GDM1 (cell line): Measurements from ENCODE around the gene HERC5.
"Not testable (repeated sequence)": the region's sequence is repeated elsewhere in the genome, so short reads cannot be mapped to it uniquely, and the experiment has no call there.

ENCODE experiments used
- DNase-seq: peaks from one replicate; lab custom pipeline; 2025; lab: John Stamatoyannopoulos, UW

The HERC5 gene

GRCh38 chr4:88456670-88457306, at the start of gene HERC5:
TSS of gene HERC5 (plus strand) at chr4:88457119. CDS start at chr4:88457270, 151 bp downstream.
- peak; percentile 51 for DNase-seq

GRCh38 chr4:88409206-88409605, 47.7 kb upstream of the HERC5 start:
- DNase-seq: no peak

GRCh38 chr4:88409789-88410188, 47.1 kb upstream of the HERC5 start:
- DNase-seq: no peak

DNA sequence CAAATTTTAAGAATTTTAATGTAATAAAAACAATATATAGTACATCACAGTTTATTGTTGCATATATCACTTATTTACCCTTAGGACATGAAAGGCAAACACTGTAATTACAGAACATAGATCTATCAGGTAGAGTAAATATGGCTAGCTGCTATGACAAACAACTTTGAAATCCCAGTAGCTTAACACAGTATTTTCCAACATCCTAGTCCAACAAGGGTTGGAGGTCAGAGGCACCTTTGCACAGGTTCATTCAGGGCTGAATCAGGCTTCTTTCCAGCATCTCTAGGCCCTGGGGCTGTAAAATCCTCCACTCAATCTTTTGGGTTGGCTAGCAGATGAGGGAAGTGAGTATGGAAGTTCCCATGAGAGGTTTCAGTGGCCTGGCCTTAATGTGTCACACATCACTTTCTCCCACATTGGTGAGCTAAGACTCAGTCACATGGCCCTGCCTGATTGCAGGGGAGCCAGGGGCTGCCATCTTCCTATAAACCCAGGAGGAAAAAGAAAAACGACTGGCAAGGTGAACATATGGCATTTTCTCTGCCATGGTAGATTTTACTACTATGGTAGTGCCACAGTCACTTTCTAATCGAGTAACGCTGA, 45.3 kb upstream of the HERC5 start:
- DNase-seq: no peak

DNA sequence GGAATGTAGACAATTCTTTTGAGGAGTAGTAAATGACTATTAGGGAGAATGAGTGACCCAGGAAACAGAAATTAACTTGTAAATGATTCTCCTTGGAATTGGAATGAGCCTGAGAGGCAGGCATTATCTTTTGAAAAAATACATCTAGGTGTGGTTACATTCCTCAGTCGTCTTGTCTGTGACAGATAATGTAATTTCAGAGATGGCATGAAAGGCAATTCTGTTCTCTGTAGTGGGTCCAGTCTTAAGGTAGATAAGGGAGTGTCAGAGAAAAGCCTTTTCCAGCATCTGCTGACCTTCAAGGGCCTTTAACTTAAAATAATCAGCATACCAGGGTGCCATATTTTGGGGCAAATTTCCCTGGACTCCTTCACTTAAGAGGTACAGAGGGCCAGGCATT, 43.1 kb upstream of the HERC5 start:
- DNase-seq: no peak

GRCh38 chr4:88414755-88415154, 42.2 kb upstream of the HERC5 start:
- DNase-seq: no peak

GRCh38 chr4:88415982-88416381, 40.9 kb upstream of the HERC5 start:
- no peak for DNase-seq

DNA sequence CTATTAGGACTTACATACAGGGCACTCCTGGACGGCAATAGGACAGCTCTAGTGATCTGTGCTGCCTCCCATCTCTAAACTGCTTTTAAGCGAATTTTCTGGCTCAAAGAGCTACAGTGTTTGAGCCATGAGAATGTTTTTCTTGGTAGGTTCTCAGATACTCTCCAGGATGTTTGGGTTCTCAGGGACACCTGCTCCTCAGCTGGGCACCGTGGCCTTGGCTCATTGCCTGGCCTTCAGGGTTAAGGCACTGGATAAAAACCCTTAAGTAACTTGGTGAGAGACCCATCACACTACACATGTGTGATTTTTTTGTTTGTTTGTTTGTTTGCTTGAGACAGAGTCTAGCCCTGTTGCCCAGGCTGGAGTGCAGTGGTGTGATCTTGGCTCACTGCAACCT, 38.5 kb upstream of the HERC5 start:
- no peak for DNase-seq

- DNase-seq: no peak
Observed at GRCh38 chr4:88419874-88420273, 37.0 kb upstream of the HERC5 start.

GRCh38 chr4:88420844-88421243, 36.1 kb upstream of the HERC5 start:
- DNase-seq: no peak

DNA sequence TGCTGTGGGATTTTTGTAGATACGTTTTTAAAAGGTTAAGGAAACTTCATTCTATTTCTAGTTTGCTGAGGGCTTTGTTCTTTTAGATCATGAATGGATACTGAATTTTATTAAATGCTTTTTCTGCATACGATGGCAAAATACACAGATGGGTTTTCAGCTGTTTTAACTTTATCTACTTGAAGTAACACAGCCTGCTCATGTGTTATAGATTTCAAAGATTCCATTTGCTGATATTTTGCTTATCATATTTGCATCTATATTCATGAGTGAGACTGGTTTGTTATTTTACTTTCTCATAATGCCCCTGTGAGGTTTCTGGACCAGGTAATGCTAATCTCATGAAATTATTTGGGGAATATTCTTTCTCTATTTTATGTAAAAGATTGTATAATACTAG, 34.5 kb upstream of the HERC5 start:
- DNase-seq: no peak

GRCh38 chr4:88429401-88429800, 27.5 kb upstream of the HERC5 start:
- DNase-seq: no peak

DNA sequence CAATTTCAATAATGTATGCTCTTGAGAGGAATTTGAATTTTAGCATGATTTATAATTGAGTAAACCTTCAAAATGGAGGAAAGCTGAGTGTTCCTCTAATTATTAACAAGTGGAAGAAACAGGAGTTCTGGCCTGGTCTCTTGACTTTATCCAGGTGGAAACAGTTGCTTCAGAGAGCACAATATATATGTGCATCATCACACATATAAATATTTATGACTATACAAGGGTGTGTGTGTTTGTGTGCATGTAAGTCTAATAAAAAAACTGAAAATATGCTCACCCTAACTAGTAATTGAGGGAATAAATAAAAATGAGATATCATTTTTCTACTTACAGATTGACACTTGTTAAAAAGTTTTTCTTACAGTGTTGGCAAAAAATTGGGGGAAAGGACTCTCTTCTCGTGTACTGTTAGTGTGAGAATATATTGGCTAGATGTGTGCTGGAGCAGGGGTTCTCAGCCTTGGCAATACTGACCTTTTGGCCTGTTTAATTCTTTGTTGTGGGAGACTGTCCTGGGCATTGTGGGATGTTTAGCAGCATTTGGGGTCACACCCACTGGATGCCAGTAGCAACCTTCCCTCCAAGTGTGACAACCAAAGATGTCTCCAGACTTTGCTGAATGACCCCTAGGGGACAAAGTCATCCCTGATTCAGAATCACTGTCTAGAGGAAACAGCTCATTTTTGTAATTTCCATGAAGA, 20.8 kb upstream of the HERC5 start:
- DNase-seq: no peak

DNA sequence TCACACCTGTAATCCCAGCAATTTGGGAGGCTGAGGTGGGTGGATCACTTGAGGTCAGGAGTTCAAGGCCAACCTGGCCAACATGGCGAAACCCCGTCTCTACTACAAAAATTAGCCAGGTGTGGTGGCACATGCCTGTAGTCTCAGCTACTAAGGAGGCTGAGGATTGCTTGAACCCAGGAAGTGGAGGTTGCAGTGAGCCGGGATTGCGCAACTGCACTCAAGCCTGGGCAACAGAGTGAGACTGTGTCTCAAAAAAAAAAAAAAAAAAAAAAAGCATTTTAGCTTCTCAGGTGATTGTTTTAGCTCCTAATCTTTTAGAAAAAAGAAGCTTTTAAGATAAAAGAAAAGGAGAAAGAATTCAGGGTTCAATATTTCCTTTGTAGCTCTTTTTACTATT, 19.0 kb upstream of the HERC5 start:
- not testable (repeated sequence) for DNase-seq

GRCh38 chr4:88439161-88439760, 17.7 kb upstream of the HERC5 start:
- no peak for DNase-seq

GRCh38 chr4:88440146-88440545, 16.8 kb upstream of the HERC5 start:
- no peak for DNase-seq

- no peak for DNase-seq
Observed at GRCh38 chr4:88441696-88442095, 15.2 kb upstream of the HERC5 start.

DNA sequence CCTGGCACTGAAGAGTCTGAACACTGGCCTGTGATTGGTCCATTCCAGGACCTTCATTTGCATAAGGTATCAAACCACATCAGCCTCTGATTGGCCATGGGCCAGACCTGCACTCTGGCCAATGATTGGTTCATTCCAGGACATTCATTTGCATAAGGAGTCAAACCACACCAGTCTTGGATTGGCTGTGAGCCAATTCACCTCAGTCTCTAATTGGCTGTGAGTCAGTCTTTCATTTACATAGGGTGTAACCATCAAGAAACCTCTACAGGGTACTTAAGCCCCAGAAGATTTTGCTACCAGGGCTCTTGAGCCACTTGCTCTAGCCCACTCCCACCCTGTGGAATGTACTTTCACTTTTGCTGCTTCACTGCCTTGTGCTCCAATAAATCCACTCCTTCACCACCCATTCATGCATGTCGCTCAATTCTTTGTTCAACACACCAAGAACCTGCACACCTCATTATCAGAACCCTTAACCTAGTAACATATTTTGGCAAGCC, 14.2 kb upstream of the HERC5 start:
- no peak for DNase-seq

DNA sequence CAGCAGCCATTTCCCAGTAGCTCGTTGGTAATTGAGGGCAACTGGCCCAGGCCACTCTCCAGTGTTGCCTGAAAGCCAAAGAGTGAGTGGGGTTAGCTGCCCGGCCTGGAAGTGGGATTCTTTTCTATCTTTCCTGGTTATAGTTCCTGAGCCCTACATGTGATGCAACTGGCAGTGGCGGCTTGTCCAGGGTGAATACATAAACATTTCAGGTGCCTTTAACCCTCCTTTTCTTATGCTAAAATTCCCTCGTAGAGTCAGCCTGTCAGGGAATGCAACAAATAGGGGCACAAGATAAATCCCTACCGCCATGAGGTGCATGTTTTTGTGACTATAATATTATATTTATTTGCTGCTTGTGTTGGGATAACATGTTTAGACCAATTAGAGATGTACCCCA, 13.4 kb upstream of the HERC5 start:
- DNase-seq: no peak

GRCh38 chr4:88445252-88445651, 11.7 kb upstream of the HERC5 start:
- DNase-seq: no peak

- DNase-seq: no peak
Observed at GRCh38 chr4:88446124-88446523, 10.8 kb upstream of the HERC5 start.

DNA sequence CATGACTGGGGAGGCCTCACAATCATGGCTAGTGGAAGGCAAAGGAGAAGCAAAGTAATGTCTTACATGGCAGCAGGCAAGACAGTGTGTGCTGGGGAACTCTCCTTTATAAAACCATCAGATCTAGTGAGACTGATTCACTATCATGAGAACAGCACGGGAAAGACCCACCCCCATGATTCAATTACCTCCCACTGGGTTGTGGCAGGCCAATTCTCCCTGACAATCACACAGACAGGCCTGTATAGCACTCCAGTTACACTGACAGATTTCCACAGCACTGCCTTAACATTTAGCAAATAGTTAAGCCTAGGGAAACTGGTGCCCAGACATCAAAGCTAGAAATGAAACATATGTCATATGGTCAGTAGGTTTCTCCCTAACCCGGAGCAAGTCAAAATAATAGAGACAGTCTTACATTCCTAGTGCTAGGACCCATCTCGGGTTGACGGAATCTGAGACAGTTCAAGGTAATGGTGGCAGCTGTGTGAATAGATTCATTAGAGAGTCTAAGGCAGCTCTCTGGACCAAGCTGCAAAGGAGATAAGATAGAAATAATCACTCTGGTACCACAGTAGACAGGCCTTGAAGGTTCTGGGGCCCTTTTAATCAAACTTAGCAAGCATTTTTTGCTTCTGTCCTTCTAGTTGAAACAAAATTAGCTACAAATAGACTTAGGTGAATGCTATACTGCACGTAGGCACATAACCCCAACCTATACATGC, 9.4 kb upstream of the HERC5 start:
- no peak for DNase-seq
